ENCODE data around the gene KRTAP10-1.

DNA sequence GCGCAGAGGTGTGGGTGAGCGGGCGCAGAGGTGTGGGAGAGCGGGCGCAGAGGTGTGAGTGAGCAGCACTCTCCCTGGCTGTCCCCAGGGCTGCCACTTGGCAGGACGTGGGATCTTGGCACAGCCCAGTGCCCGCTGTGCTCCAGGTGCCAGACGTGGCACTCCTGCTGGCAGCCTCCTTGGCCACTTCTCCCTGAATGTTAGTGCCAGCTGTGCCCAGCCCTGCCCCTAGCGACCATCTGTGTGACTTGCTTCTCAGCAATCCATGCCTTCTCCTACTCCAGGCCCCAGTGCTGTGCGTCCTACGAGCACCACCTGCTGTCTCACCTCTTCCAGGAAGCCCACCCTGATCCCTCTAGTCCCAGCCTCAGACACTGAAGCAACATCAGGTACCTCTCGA lies 30.5 kb downstream of the KRTAP10-1 start:
- TF ChIP-seq, protein P1, sequence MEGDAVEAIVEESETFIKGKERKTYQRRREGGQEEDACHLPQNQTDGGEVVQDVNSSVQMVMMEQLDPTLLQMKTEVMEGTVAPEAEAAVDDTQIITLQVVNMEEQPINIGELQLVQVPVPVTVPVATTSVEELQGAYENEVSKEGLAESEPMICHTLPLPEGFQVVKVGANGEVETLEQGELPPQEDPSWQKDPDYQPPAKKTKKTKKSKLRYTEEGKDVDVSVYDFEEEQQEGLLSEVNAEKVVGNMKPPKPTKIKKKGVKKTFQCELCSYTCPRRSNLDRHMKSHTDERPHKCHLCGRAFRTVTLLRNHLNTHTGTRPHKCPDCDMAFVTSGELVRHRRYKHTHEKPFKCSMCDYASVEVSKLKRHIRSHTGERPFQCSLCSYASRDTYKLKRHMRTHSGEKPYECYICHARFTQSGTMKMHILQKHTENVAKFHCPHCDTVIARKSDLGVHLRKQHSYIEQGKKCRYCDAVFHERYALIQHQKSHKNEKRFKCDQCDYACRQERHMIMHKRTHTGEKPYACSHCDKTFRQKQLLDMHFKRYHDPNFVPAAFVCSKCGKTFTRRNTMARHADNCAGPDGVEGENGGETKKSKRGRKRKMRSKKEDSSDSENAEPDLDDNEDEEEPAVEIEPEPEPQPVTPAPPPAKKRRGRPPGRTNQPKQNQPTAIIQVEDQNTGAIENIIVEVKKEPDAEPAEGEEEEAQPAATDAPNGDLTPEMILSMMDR (IDR thresholded peaks at IDR 0.05; ENCODE audit: low read depth, low read length) = no peak
- no peak for TF ChIP-seq EZH2phosphoT487 (IDR thresholded peaks at IDR 0.05; ENCODE audit: low read depth)
